ENCODE data around the gene DNM1.

Gene DNM1

GRCh38 chr9:128280084-128280622 is 77.0 kb downstream of the DNM1 start:
- DNase-seq = no peak

GRCh38 chr9:128282500-128282899 is 79.3 kb downstream of the DNM1 start:
- DNase-seq = no peak

GRCh38 chr9:128285033-128285784 is 82.0 kb downstream of the DNM1 start:
- no peak for DNase-seq

GRCh38 chr9:128286440-128286839 is 83.3 kb downstream of the DNM1 start:
- no peak for DNase-seq

GRCh38 chr9:128288273-128289004 is 85.3 kb downstream of the DNM1 start:
- DNase-seq = no peak

GRCh38 chr9:128292009-128292408 is 88.8 kb downstream of the DNM1 start:
- no peak for DNase-seq

GRCh38 chr9:128293091-128293490 is 89.9 kb downstream of the DNM1 start:
- no peak for DNase-seq

GRCh38 chr9:128294142-128294541 is 91.0 kb downstream of the DNM1 start:
- DNase-seq = no peak

- no peak for DNase-seq
Measured at GRCh38 chr9:128296340-128297220, 93.4 kb downstream of the DNM1 start.

- no peak for DNase-seq
Measured at GRCh38 chr9:128297221-128297773, 94.1 kb downstream of the DNM1 start.

GRCh38 chr9:128298535-128299482 is 95.6 kb downstream of the DNM1 start:
- DNase-seq = peak; percentile 29

- no peak for DNase-seq
Measured at GRCh38 chr9:128304136-128304970, 101.2 kb downstream of the DNM1 start.
